Ammon's horn (tissue), 1 donor: ENCODE data around the gene GAMT.

Experiments used
- DNase-seq: peaks from one replicate; pipeline ENCODE4 v3.0.0-alpha.2; 2016; ENCODE audit warnings: low spot score

Gene GAMT

GRCh38 chr19:1399745-1400144 is 1.6 kb downstream of the GAMT start:
- no peak for DNase-seq

GRCh38 chr19:1399079-1399478 is 2.3 kb downstream of the GAMT start:
- no peak for DNase-seq

- DNase-seq: no peak
These were observed 3.5 kb downstream of the GAMT start for GRCh38 chr19:1397838-1398237.

- no peak for DNase-seq
These were observed 4.3 kb downstream of the GAMT start for GRCh38 chr19:1396768-1397679.

GRCh38 chr19:1396019-1396767 is 5.1 kb downstream of the GAMT start:
- DNase-seq: no peak

GRCh38 chr19:1395194-1396018 is 5.9 kb downstream of the GAMT start:
- DNase-seq: no peak

- peak; percentile 76 for DNase-seq
These were observed 6.8 kb downstream of the GAMT start for GRCh38 chr19:1394252-1395193.

- no peak for DNase-seq
These were observed 7.5 kb downstream of the GAMT start for GRCh38 chr19:1393841-1394240.

- DNase-seq: no peak
These were observed 8.3 kb downstream of the GAMT start for GRCh38 chr19:1392939-1393530.

- no peak for DNase-seq
These were observed 8.9 kb downstream of the GAMT start for GRCh38 chr19:1392407-1392806.

GRCh38 chr19:1390890-1391423 is 10.4 kb downstream of the GAMT start:
- no peak for DNase-seq

GRCh38 chr19:1389033-1389940 is 12.1 kb downstream of the GAMT start:
- peak; percentile 93 for DNase-seq

- DNase-seq: no peak
These were observed 12.7 kb downstream of the GAMT start for GRCh38 chr19:1388637-1389026.

GRCh38 chr19:1387684-1388636 is 13.4 kb downstream of the GAMT start:
- DNase-seq: no peak

GRCh38 chr19:1386945-1387683 is 14.2 kb downstream of the GAMT start:
- DNase-seq: no peak

GRCh38 chr19:1385816-1386215 is 15.5 kb downstream of the GAMT start:
- no peak for DNase-seq

- DNase-seq: no peak
These were observed 16.7 kb downstream of the GAMT start for GRCh38 chr19:1384478-1385110.
